ENCODE data around the gene STAM. TPM values are rescaled to one million over a fixed set of nuclear protein-coding genes. Genes with fewer than 3 reads are reported as not detected.

Gene STAM
- total RNA-seq, 1 donor from 2014 or later = 43.4 TPM

DNA sequence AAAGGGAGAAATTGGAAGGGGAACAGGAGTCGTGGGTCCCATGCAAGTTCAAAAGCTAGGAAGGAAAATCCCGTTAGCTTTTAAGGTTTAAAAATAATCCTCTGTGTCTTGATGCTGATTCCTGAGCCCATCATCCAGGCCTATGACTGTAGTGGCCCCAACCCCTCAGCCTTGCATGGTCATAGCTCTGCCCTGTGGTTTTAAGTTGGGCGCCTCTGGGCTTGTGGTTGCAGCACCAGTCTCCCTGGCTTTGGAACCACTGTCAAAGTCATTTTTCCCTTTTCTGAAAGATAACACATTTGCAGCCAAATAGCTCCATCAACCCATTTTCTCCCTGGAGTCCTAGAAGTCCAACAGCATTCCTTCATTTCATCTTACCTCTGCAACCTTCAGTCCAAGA, 121.7 kb downstream of the STAM start:
- Histone ChIP-seq H3K9me3 (ENCODE audit: insufficient read depth, low read depth, low read length) (no peaks in the 10 kb centered on the region), H3K9ac (ENCODE audit: low read length) (no peak overlapping the region), H2AFZ (ENCODE audit: low read depth, low read length) (no peak overlapping the region), H3K27me3 (ENCODE audit: insufficient read depth, low read length) (no peaks in the 10 kb centered on the region), H3K4me1 (ENCODE audit: insufficient read depth, low read length) (no peaks in the 10 kb centered on the region), H4K20me1 (ENCODE audit: insufficient read depth, low read length) (no peaks in the 10 kb centered on the region), H3K4me3 (ENCODE audit: insufficient read depth, low read depth, low read length) (no peak overlapping the region), H3K36me3 (ENCODE audit: insufficient read depth, low read length) (no peaks in the 10 kb centered on the region), H3K27ac (ENCODE audit: low read depth, low read length) (no peak overlapping the region), H3K79me2 (ENCODE audit: insufficient read depth, low read length) (no peaks in the 10 kb centered on the region), H3K4me2 (ENCODE audit: low read length) (no peak overlapping the region)
- FAIRE-seq = no peak
- peaks cover 6% of the 10 kb centered on the region for H3K9me3 Mint-ChIP-seq (ENCODE audit: unreplicated experiment)
- H3K4me3 Mint-ChIP-seq (ENCODE audit: unreplicated experiment) = no peak overlapping the region
- H3K36me3 Mint-ChIP-seq (ENCODE audit: low read depth, unreplicated experiment) = peaks cover 12% of the 10 kb centered on the region
- no peak overlapping the region for H3K27ac Mint-ChIP-seq (ENCODE audit: unreplicated experiment)
- TF ChIP-seq EZH2 (IDR thresholded peaks at IDR 0.05; ENCODE audit: insufficient read depth, low read length) = no peak
- TF ChIP-seq, protein P1, sequence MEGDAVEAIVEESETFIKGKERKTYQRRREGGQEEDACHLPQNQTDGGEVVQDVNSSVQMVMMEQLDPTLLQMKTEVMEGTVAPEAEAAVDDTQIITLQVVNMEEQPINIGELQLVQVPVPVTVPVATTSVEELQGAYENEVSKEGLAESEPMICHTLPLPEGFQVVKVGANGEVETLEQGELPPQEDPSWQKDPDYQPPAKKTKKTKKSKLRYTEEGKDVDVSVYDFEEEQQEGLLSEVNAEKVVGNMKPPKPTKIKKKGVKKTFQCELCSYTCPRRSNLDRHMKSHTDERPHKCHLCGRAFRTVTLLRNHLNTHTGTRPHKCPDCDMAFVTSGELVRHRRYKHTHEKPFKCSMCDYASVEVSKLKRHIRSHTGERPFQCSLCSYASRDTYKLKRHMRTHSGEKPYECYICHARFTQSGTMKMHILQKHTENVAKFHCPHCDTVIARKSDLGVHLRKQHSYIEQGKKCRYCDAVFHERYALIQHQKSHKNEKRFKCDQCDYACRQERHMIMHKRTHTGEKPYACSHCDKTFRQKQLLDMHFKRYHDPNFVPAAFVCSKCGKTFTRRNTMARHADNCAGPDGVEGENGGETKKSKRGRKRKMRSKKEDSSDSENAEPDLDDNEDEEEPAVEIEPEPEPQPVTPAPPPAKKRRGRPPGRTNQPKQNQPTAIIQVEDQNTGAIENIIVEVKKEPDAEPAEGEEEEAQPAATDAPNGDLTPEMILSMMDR (IDR thresholded peaks at IDR 0.05; ENCODE audit: insufficient read depth, low read depth, low read length) = no peak
- no peak for DNase-seq (ENCODE audit: low read depth)
- peaks cover 4% of the 10 kb centered on the region for H3K4me1 Mint-ChIP-seq (ENCODE audit: low read depth, unreplicated experiment)
- H3K27me3 Mint-ChIP-seq (ENCODE audit: low read depth, unreplicated experiment) = peaks cover 10% of the 10 kb centered on the region

Other genes starting within 250 kb of the STAM start
- 0.12 TPM in 1 of 2 replicates, not detected in the other for gene ST8SIA6, start 189.6 kb upstream of the STAM start, total RNA-seq
- 81.6 and 87.7 TPM in 2 replicates for gene HACD1, start 26.8 kb upstream of the STAM start, total RNA-seq
- 0.14 and 0.43 TPM in 2 replicates for gene TMEM236, start 108.0 kb downstream of the STAM start, total RNA-seq
- gene MRC1, start 165.2 kb downstream of the STAM start, total RNA-seq = 0.05 and 0.07 TPM in 2 replicates